Esophagus muscularis mucosa (tissue), 4 donors: ENCODE data around the gene PPFIA4. TPM values are rescaled to one million over a fixed set of nuclear protein-coding genes. Genes with fewer than 3 reads are reported as not detected.

ENCODE experiments used
- DNase-seq: peaks from one replicate; pipeline ENCODE4 v3.0.0-alpha.2; 2017; ENCODE audit errors: extremely low spot score
- H3K27ac ChIP-seq, 4 donors: fragments of 200-600 bp; sonication (generic); replicated peaks in 1 of 4; 1 replicate in 3 of 4; 2 replicates in 1 of 4; pipeline ENCODE4 v1.5.1; 2016 to 2019; ENCODE audit warnings: mild to moderate bottlenecking in 1 of 4
- H3K27me3 ChIP-seq, 4 donors: fragments of 200-600 bp; sonication (generic); one replicate each; pipeline versions ENCODE4 v1.5.1 to v1.6.0; 2016 to 2019
- H3K36me3 ChIP-seq, 4 donors: fragments of 200-600 bp; sonication (generic); one replicate each; pipeline ENCODE4 v1.5.1; 2016 to 2019
- H3K4me1 ChIP-seq, 4 donors: fragments of 200-600 bp; sonication (generic); one replicate each; pipeline ENCODE4 v1.5.1; 2016 to 2019
- H3K4me3 ChIP-seq, 4 donors: fragments of 200-600 bp; sonication (generic); 1 replicate in 2 of 4; 2 replicates in 2 of 4; pipeline ENCODE4 v1.5.1; 2016 to 2019; ENCODE audit warnings: mild to moderate bottlenecking in 4 of 4, moderate library complexity in 1 of 4
- H3K9me3 ChIP-seq, 4 donors: fragments of 200-600 bp; sonication (generic); 1 replicate in 3 of 4; 2 replicates in 1 of 4; pipeline ENCODE4 v1.5.1; 2016 to 2019
- CTCF ChIP-seq, 3 experiments: fragments of 200-600 bp in 2 of 3; fragments of 450-650 bp in 1 of 3; sonication (generic) in 2 of 3; IDR thresholded peaks; one replicate each; pipeline ENCODE4 v1.5.1; 2017 to 2019; ENCODE audit warnings: antibody characterized with exemption in 3 of 3, mild to moderate bottlenecking in 2 of 3, moderate library complexity in 1 of 3
- EP300 ChIP-seq: sonication (generic); formaldehyde crosslinking; IDR thresholded peaks from one replicate; pipeline ENCODE4 v1.6.1; 2017; ENCODE audit warnings: antibody characterized with exemption
- POLR2A ChIP-seq: fragments of 450-650 bp; IDR thresholded peaks from one replicate; pipeline ENCODE4 v1.6.1; 2017; ENCODE audit warnings: antibody characterized with exemption, moderate library complexity, mild to moderate bottlenecking, low read depth
- POLR2AphosphoS5 ChIP-seq, 2 donors: sonication (generic); formaldehyde crosslinking; IDR thresholded peaks; one replicate each; pipeline ENCODE4 v1.6.1; 2017; ENCODE audit warnings: antibody characterized with exemption in 2 of 2
- WGBS: methylation state at CpG from one replicate; pipeline ENCODE4 v1.1.5; 2018; 5-methylcytosine and 5-hydroxymethylcytosine counted together
- intact Hi-C: fragments of 100-400 bp; cut with DNase I; formaldehyde crosslinking; loops from one replicate; pipeline ENCODE4 v1.15.1; 2023
- total RNA-seq, 4 donors: library from RNA; depleted of rRNA; stranded (reverse); fragments of >200 nt; gene quantifications; one replicate each; pipeline versions ENCODE4 v1.1.0 to v1.2.1, GENCODE V29; 2016

The PPFIA4 gene
- total RNA-seq, 4 donors from 2014 or later: 0.42 to 1.6 (median 1.1) TPM

DNA sequence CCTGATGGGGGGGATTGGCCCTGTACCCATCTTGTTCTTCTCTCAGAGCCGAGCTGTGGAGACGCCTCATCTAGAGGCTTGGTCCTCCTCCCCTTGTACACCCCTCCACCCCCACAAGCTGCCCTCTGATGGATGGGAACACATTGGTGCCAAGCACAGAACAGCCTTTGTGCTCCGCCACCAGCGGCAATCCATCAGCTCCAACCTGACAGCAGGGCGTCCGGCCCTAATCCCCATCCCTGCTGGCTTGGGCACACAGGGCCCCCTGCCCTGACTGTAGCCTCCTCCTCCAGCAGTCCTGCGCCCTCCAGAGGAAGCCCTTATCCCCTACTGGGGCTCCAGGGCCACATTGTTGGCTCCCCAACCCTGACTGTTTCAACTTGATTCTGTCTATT, 63.4 kb downstream of the PPFIA4 start:
- WGBS: 61% methylated on average over 3 of the region's 7 CpGs
- intact Hi-C loops: no loop called here
- Histone ChIP-seq H3K27ac (no peak overlapping the region), H3K4me3 (no peak overlapping the region), H3K9me3 (peaks cover 0 to 5% (median 2%) of the 10 kb centered on the region in 4 donors), H3K4me1 (no peaks in the 10 kb centered on the region), H3K27me3 (no peaks in the 10 kb centered on the region), H3K36me3 (no peaks in the 10 kb centered on the region)
- TF ChIP-seq CTCF (IDR thresholded peaks at IDR 0.05): no peak
- TF ChIP-seq EP300: no peak
- no peak for TF ChIP-seq POLR2AphosphoS5 (IDR thresholded peaks at IDR 0.05)
- no peak for TF ChIP-seq POLR2A
- DNase-seq: peak; percentile 89

DNA sequence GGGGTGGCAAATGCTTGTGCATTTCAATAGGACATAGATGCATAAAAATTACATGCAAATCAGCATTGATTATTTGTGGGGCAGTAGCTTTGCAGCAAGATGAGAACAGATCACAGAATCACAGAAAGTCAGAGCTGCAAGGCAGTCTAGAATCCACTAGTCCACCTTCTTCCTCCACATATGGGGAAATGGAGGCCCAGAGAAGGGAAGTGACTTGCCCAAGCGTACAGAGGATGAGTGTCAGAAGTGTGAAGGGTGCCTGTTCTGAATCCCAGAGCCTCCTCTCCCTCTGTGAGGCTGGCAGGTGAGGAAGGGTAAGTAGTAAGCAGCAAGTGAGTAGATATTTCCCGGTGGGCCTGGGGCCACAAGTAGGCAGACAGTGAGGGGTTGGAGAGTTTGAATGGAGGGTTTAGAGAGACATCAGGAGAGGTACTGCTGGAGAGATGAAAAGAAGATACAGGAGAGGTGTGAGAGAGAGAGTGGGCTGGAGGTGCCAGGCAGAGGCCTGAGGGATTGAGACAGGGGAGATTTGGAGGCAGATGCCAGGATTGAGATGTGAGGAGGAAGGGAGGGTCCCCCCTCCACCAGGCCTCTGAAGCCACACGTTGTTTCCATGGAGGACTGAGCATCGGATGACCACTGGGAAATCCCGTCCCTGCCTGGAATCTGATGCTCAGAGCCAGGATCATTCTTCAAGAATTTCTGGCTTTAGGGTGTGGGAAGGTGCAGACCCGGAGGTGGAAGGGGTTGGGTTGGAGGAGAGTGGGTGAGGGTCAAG, 64.3 kb downstream of the PPFIA4 start:
- Histone ChIP-seq H3K27ac (no peak overlapping the region), H3K4me1 (no peaks in the 10 kb centered on the region), H3K27me3 (no peaks in the 10 kb centered on the region), H3K36me3 (no peaks in the 10 kb centered on the region), H3K4me3 (no peak overlapping the region), H3K9me3 (peaks cover 0 to 14% (median 9%) of the 10 kb centered on the region in 4 donors)
- DNase-seq: peak; percentile 82
- WGBS: 63% methylated on average over 6 of the region's 6 CpGs
- TF ChIP-seq EP300 (no peak), POLR2AphosphoS5 (IDR thresholded peaks at IDR 0.05) (no peak)
- intact Hi-C loops: no loop called here

DNA sequence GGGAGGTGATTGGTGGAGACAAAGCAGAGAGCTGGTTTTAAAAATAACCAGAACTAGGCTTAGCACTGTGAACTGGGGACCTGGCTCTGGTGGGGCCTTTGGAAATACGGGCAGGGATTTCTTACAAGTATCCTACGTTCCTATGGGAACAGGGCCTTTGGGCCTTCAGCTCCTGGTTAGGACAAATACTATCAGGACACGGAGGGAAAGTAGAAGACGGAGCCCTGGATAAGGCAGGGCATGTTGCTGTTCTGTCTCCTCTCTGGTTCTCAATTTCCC, 64.8 kb downstream of the PPFIA4 start:
- H3K4me3 ChIP-seq: no peak overlapping the region
- peaks cover 0 to 20% (median 12%) of the 10 kb centered on the region in 4 donors for H3K9me3 ChIP-seq
- DNase-seq: no peak
- H3K27me3 ChIP-seq: no peaks in the 10 kb centered on the region
- no peak overlapping the region for H3K27ac ChIP-seq
- WGBS: 70% methylated on average over 4 of the region's 4 CpGs
- H3K36me3 ChIP-seq: no peaks in the 10 kb centered on the region
- no peaks in the 10 kb centered on the region for H3K4me1 ChIP-seq
- intact Hi-C loops: no loop called here
- TF ChIP-seq CTCF (IDR thresholded peaks at IDR 0.05): no peak
- no peak for TF ChIP-seq POLR2A
- no peak for TF ChIP-seq EP300
- no peak for TF ChIP-seq POLR2AphosphoS5 (IDR thresholded peaks at IDR 0.05)

DNA sequence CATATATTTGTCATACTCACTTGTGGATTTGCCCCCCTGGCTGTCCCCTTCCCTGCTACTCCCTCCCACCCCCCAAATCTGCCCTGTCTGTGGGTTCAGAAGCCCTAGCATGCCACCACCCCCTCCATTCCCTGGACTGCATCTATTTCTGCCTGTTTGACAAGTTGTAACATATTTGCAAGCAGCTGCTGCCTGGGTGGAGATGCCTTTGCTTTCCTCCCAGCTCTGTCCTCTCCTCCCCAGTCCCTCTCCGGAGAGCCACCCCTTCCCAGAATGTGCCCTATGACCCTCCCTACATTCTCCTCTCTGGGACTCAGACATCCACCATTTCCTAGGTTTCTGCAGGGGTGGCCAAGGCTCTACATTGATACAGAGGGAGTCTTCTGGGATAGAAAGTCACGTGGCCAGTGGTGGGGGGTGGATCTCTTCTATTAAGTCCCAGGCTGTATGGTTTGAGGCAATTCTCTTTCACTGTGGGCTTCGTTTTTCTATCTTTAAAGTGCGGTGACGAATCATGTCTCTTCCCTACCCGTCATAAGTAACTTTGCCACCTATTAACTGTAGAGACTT, 65.6 kb downstream of the PPFIA4 start:
- Histone ChIP-seq H3K4me1 (no peaks in the 10 kb centered on the region), H3K36me3 (no peaks in the 10 kb centered on the region), H3K27me3 (no peaks in the 10 kb centered on the region), H3K27ac (no peak overlapping the region), H3K9me3 (peaks cover 0 to 20% (median 12%) of the 10 kb centered on the region in 4 donors), H3K4me3 (no peak overlapping the region)
- WGBS: 76% methylated on average over 6 of the region's 6 CpGs
- TF ChIP-seq POLR2A (no peak), POLR2AphosphoS5 (IDR thresholded peaks at IDR 0.05) (no peak), CTCF (IDR thresholded peaks at IDR 0.05) (no peak), EP300 (no peak)
- peak; percentile 66 for DNase-seq
- intact Hi-C loops: no loop called here

GRCh38 chr1:203093754-203094410, 67.6 kb downstream of the PPFIA4 start:
- DNase-seq: no peak
- H3K27ac ChIP-seq: no peak overlapping the region
- 65% methylated on average over 1 of the region's 1 CpG for WGBS
- no peak overlapping the region for H3K4me3 ChIP-seq
- H3K4me1 ChIP-seq: no peaks in the 10 kb centered on the region
- peaks cover 0 to 20% (median 12%) of the 10 kb centered on the region in 4 donors for H3K9me3 ChIP-seq
- H3K27me3 ChIP-seq: no peaks in the 10 kb centered on the region
- TF ChIP-seq POLR2AphosphoS5 (IDR thresholded peaks at IDR 0.05): no peak
- no peak for TF ChIP-seq CTCF (IDR thresholded peaks at IDR 0.05)
- TF ChIP-seq POLR2A: no peak
- TF ChIP-seq EP300: no peak
- intact Hi-C loops: no loop called here
- H3K36me3 ChIP-seq: no peaks in the 10 kb centered on the region
